Pulmonary artery endothelial cell (primary cell): ENCODE measurements around the gene LTBP1. TPM values are rescaled to one million over a fixed set of nuclear protein-coding genes. Genes with fewer than 3 reads are reported as not detected.

ENCODE experiments used
- DNase-seq: peaks from one replicate; pipeline ENCODE4 v3.0.0-alpha.2; 2011; ENCODE audit warnings: low read depth, low spot score
- total RNA-seq: library from RNA; depleted of rRNA; stranded (reverse); fragments of >200 nt; gene quantifications from 2 replicates; pipeline ENCODE4 v1.2.3, GENCODE V29; 2014

LTBP1 gene
- total RNA-seq, 1 donor from 2014 or later = 109 TPM

- no peak for DNase-seq
These were observed 242.0 kb downstream of the LTBP1 start for GRCh38 chr2:33188799-33189198.

GRCh38 chr2:33190393-33190937 lies 243.7 kb downstream of the LTBP1 start:
- DNase-seq = no peak

DNA sequence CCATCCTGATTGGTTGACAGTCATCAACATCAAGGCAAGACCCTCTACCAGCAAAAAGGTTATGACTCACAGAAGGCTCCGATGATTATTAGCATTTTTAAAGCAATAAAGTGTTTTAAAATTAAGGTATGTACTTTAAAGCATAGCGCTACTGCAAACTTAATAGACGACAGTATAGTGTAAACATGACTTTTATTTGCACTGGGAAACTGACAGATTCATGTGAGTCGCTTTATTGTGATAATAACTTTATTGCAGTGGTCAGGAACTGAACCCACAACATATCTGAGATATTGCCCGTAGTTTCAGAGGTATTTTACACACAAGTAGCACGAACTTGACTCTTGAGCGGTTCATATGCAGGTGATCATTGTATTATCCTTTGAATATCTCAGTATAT lies 249.1 kb downstream of the LTBP1 start:
- DNase-seq = no peak

GRCh38 chr2:33196700-33197099 lies 249.9 kb downstream of the LTBP1 start:
- DNase-seq = no peak

DNA sequence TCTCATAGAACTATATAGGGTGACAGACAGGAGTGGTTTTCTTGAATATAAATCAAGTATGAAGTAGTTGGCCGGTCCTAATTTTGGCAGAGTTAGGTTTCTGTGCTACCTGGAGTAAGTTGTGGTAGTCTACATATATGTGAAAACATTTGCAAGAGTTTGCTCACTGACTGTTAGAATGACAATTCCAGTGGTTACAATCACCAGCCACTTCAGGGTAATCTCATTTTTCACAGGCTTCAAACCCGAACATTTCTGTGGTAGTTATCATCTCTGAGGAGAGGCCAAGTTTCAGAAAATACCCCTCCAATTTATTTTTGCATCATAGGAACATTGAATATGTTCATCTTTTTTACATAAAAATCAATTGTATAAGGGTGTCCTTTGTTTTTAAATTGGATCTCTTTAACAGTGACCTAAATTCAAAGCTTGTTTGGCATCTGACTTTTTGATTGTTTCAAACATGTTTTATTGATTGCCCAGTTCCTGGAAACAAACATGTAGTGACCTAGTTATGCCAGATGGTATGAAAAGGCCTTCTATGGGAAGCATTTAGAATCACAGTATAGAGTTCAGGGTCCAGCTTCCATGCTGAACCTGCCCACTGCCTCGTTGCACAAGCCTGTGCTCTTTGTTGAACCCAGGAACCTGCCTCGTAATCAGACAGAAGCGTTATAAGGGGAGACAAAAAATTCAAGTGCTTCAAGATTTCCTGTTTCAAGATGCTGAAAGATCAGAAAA lies 250.6 kb downstream of the LTBP1 start:
- no peak for DNase-seq

GRCh38 chr2:33202641-33203522 lies 256.1 kb downstream of the LTBP1 start:
- DNase-seq = no peak

DNA sequence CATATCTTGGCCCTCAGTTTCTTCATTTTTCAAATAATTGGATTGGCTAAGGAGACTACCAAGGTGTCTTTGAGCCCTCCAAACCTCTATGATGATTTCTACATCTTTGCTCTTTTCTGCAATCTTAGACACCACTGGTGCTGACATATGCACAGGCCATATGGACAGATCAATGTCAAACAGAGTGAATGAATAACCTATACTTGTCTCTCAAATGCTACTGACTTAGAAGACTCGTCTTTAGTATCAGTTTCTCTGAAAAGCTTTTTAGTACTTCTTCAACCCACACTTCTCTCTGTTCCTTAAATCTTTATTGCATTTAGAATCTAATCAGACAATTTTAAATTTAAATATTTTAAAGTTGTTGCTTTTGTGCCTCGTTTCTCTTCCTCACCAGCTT lies 258.2 kb downstream of the LTBP1 start:
- no peak for DNase-seq

DNA sequence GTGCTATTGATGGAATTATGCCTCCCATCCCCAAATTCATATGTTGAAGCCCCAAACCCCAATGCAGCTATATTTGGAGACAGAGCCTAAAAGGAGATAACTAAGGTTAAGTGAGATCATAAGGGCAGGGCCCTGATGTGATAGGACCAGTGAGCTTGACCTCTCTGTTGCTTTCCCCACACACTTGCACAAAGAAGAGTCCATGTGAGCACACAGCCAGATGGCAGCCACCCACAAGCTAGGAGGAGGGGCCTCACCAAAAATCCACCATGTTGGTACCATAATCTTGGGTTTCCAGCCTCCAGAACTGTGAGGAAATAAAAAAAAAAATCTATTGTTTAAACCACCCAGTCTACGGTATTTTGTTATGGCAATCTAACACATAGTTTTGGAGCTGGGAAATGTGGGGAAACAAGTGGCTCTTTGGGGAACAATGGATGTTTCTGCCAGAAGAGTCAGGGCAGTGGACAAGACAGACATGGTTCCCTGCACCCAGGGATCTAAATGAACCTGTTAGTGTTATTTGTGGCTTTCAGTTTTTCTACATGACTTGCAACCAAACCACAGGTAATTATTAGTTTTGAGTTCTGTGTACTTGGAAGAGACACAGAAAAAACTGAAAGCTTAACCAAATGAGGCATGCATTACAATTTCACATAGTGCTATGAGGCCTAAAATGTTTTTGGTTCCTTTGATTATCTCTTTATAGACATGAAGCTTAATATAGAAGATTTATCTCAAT lies 259.1 kb downstream of the LTBP1 start:
- no peak for DNase-seq

GRCh38 chr2:33207151-33207740 lies 260.5 kb downstream of the LTBP1 start:
- DNase-seq = no peak

DNA sequence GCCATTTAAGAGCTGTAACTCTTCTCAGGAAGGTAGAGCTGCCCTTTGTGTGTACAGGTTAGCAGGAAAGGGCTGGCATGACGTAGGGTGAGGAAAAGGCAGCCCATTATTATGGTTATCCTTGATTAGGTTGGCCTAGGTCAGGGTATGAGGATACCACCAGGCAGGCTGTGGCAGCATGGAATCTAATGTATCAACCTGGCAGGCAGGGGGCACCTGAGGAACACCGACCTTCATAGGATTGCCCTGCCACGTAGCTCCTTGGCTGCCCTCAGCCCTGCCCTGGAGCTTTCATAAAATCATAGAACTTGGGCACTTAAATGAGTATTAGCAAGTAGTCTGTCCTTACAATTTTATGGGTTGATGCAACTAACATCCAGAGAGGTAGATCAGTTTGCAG lies 261.6 kb downstream of the LTBP1 start:
- DNase-seq = no peak

DNA sequence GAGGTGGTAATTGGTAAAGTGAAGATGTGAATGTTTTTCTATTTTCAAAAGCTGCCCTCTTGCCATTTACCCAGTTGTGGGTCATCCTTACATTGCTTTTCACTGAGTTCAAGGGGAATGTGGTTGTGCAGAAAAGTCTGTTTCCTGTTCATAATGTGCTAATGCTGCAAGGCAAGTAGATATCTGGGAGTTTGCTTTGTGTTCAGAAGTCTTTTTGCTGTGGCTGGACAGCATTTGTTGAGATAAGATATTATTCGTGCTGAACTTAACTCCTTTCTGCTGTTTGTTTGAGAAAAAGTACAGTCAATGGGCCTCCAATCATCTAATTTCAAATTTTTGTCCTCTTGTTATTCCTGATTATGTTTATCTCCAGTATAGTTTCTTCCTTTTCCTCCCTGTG lies 263.2 kb downstream of the LTBP1 start:
- peak; percentile 30 for DNase-seq

DNA sequence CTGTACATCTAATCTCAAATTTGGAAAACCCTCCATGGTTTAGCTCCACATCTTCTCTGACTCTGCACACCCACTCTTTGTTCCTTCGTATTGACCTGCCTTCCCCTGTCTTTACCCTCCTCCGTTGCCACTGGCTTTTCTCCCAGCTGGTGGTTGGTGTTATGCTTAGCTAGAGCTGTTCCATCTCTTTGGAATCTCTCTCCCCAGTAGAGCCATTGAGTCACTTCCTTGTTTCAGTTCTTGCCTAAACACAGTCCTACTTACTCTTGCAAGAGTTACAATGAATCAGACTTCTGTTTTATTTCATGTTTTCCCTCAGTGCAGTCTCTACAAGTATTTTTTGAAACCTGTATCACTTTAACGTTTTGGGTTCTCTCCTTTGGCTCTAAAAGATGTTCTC lies 263.9 kb downstream of the LTBP1 start:
- DNase-seq = peak; percentile 85

DNA sequence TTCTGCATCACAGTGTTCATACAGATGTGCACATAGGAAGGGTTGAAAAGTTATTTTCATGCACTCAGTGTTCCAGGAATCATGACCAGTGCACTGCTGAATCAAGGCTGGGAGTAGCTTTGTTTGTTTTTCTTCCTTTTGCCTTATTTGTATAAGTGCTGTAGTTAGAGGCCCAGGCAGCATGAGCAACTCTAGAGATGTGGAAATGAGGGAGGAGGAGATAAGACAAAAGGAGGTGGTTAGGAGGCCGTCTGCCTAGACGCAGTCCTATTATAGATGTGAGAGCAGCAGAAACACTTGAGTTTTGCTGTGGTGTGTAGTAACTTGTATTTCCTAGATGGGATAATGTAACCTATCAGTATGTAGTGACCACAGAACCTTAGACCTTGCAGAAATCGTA lies 265.4 kb downstream of the LTBP1 start:
- peak; percentile 81 for DNase-seq

DNA sequence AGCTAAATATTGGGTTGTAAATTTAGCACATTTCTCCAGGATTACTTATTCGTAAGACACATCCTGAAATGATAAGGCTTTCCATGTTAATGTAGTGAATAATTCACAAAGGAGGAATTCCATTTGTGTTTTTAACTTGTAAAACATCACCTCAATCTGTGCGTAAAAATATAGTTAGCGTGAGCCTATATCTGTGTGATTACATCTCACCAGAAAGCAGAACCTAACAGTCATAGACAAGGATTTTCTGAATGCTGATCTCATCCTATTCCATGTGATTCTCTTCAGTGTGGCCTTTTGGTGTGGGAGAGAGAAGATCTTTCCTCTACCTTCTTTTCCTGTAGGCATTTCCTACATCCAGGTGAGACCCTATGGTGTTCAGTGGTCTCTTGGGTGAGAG lies 266.5 kb downstream of the LTBP1 start:
- no peak for DNase-seq

DNA sequence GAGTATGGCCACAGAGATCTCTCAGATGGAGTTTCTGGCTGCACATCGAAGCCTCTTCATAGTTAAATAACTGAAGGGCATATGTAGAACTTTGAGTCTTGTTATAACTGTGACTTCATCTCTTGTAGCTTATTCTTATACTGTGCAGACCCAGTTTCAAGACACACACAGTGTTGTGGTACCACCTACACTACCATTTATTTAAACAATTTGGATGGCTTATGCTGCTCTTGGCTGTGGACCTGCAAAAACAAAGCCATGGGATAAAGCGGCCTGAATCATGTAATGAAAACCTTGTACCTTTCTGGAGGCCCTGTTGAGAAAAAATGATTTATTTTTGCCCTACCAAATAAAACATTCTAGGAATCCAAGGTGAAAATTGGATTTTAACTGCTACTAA lies 266.9 kb downstream of the LTBP1 start:
- no peak for DNase-seq

- DNase-seq = peak; percentile 99
These were observed 267.7 kb downstream of the LTBP1 start for GRCh38 chr2:33214436-33214835.

GRCh38 chr2:33214857-33215256 lies 268.1 kb downstream of the LTBP1 start:
- no peak for DNase-seq

GRCh38 chr2:33215299-33215698 lies 268.5 kb downstream of the LTBP1 start:
- no peak for DNase-seq

- DNase-seq = no peak
These were observed 269.2 kb downstream of the LTBP1 start for GRCh38 chr2:33215983-33216382.

DNA sequence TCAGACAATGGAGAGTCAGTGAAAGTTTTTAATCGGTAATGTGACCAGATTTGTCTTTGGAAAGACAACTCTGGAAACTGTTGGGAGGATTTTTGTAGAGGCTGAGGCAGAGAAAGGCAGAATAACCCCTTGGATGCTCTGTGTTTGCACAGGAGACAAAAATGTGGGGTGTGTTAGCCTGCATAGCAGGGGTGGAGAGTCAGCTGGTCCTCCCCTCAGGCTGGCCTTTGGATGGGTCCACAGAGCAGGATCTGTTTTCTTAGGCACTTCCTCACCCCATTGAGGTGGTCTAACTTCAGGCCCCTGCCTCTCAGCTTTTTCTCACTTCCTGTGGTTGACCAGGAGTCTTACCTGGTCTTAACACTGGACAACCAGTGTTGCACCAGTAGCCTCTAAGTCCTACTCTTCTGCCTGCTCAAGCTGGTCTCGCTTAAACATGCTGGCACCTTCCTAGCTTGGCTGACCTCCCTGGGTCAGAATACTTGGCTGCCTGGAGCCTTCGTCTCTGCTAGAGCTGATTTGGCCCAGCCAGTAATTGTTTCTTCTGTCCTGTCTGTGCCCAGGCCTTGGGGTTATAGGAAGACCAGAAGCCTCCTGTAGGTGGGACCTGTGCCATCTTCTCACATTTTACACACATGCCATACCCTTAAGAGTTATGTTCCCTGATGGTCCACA lies 269.9 kb downstream of the LTBP1 start:
- DNase-seq = no peak

DNA sequence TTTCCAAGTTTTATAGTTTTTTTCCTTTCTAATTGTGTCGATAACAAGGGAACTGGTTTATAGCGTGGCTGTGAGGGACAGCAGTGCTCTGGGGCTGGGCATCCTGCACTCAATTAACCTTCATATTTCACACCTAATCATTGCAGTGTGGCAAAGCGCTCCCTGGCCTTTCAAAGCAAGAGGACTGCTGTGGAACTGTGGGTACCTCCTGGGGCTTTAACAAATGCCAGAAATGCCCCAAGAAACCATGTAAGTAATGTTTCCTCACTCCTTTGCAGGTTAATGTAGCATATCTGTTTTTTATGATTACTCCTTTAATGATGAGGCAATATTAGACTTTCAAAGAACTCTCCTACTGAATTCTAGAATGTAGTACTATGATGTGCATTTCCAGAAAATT lies 270.7 kb downstream of the LTBP1 start:
- no peak for DNase-seq
